GM18951 (cell line): Measurements from ENCODE around the gene SPTB.

Experiments used
- POLR2A ChIP-seq: IDR thresholded peaks from 4 replicates; pipeline ENCODE4 v1.6.1; 2011; ENCODE audit warnings: mild to moderate bottlenecking; ENCODE audit not compliant: insufficient read length, insufficient read depth; ENCODE audit errors: extremely low read depth
- in situ Hi-C: fragments of 300-500 bp; cut with MboI; formaldehyde crosslinking; loops from one replicate; pipeline ENCODE4 v1.12.0; 2022; ENCODE audit warnings: low sequenced_read_pairs, mixed read lengths, inconsistent platforms; ENCODE audit not compliant: unreplicated experiment

SPTB gene

GRCh38 chr14:64757601-64758000 lies 122.1 kb downstream of the SPTB start:
- TF ChIP-seq POLR2A: no peak
- in situ Hi-C loops: no loop called here

- no peak for TF ChIP-seq POLR2A
- in situ Hi-C loops: no loop called here
Observed at GRCh38 chr14:64756712-64757111, 123.0 kb downstream of the SPTB start.

GRCh38 chr14:64755781-64756221 lies 123.9 kb downstream of the SPTB start:
- in situ Hi-C loops: no loop called here
- TF ChIP-seq POLR2A: no peak

- no peak for TF ChIP-seq POLR2A
- in situ Hi-C loops: no loop called here
Observed at GRCh38 chr14:64754685-64755084, 125.0 kb downstream of the SPTB start.

- TF ChIP-seq POLR2A: no peak
- in situ Hi-C loops: no loop called here
Observed at GRCh38 chr14:64753999-64754398, 125.7 kb downstream of the SPTB start.

- no peak for TF ChIP-seq POLR2A
- in situ Hi-C loops: no loop called here
Observed at GRCh38 chr14:64753374-64753773, 126.3 kb downstream of the SPTB start.

- TF ChIP-seq POLR2A: no peak
- in situ Hi-C loops: no loop called here
Observed at GRCh38 chr14:64752909-64753308, 126.8 kb downstream of the SPTB start.

- TF ChIP-seq POLR2A: no peak
- in situ Hi-C loops: no loop called here
Observed at GRCh38 chr14:64748995-64749714, 130.6 kb downstream of the SPTB start.

- in situ Hi-C loops: no loop called here
- no peak for TF ChIP-seq POLR2A
Observed at GRCh38 chr14:64748521-64748920, 131.2 kb downstream of the SPTB start.

GRCh38 chr14:64747327-64747726 lies 132.4 kb downstream of the SPTB start:
- no peak for TF ChIP-seq POLR2A
- in situ Hi-C loops: no loop called here

GRCh38 chr14:64746298-64747250 lies 133.1 kb downstream of the SPTB start:
- in situ Hi-C loops: no loop called here

GRCh38 chr14:64745511-64746091 lies 134.1 kb downstream of the SPTB start:
- in situ Hi-C loops: no loop called here
- TF ChIP-seq POLR2A: no peak

More at GRCh38 chr14:64746298-64747250, 133.1 kb downstream of the SPTB start:
- TF ChIP-seq POLR2A: no peak

GRCh38 chr14:64743061-64743460 lies 136.6 kb downstream of the SPTB start:
- TF ChIP-seq POLR2A: no peak
- in situ Hi-C loops: no loop called here
